Limb (tissue), 2 donors: ENCODE measurements around the gene PRICKLE1.

Experiments used
- DNase-seq, 2 donors: peaks; one replicate each; pipeline ENCODE4 v3.0.0-alpha.2; 2016; ENCODE audit errors: extremely low spot score in 2 of 2

Gene PRICKLE1

DNA sequence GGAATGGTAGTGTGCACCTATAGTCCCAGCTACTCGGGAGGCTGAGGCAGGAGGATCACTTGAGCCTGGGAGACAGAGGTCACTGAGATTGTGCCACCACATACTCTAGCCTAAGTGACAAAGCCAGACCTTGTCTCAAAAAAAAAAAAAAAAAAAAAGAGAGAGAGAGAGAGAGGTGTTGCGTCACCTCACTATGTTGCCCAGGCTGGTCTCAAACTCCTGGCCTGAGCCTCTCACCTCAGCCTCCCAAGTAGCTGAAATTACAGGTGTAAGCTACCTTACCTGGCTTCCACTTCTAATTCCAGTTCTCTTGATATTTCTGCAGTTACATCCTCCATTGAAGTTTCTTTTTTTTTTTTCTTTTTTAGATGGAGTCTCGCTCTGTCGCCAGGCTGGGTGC is 94.3 kb downstream of the PRICKLE1 start:
- no peak for DNase-seq

DNA sequence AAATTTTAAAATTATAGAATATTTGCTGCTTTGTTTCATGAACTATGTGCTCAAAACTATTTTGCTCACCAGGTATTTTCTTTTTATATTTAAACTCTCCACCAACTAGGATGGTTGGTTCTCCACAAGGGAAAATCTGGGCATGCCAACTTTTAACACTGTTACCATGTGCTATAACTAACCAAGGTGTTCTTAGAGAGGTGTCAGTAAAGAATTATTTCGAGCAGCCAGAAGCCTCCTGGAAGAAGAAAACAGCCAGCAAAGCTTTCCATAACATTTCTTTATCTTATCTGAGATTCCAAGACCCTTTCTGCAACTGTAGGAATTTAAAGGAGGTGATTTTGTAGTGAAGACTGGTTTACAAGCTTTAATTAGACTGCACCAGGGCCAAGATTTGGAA is 97.3 kb downstream of the PRICKLE1 start:
- DNase-seq: no peak

DNA sequence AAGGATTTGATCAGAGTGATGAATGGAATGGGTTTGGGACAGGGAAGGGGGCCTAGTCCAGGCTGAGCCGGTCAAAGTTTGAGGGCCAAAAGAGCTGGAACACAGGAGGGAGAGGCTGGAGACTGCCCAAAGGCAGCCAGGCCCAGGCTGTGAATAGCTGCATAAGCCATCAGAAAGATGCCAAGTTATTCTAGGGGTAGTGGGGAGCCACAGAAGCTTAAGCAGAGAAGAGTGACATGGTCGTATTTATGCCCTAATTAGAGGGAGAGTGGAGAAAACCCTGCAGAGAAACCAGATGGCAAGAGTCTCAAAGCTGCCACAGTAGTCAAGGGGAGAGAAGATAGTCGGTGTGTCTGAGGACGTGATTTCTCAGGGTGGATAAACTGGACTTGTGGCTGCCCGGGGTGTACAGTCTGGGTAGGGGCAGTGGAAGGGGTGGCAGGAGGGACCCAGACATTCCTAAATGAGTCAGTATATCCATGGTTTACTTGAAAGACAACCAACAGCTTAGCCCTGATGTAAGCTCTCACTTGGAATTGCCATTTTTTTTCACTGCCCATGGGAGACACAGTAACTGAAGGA is 99.2 kb downstream of the PRICKLE1 start:
- no peak for DNase-seq

DNA sequence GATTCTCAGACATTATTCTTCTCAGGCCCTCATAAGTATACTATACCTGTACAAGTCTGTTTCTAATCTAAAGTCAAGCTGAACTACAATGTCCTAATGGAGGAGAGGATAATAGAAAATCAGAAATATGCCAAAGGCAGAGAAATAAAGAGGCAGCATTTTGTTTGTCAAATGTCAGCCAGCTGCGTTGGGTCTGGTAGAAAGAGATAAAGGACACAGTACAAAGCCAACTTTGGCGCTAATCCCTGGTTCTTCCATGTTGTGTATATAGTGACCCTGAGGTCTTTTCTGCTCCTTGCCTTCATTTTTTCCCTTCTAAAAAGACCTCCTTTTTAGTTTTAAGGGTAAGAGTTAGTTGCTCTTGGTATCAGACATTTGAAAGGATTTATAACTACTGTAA is 103.1 kb downstream of the PRICKLE1 start:
- no peak for DNase-seq

DNA sequence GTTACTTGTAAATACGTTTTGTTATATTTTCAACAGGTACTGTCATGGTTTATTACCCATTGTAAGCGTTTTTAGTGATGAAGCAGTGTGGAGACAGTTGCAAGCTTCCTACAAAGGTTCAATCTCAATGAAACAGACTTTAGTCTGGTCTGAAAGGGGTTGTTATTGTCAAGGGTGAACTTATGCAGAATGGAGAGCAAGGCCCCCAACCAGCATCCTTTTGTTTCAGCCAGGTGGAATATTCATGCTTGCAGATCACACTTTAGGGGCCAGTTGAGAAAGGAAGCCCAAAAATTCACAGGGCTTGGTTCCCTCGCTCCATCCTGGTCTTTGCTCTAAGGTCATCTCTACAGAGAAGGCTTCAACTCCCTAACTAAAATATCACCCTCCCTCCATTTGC is 103.7 kb downstream of the PRICKLE1 start:
- DNase-seq: no peak

DNA sequence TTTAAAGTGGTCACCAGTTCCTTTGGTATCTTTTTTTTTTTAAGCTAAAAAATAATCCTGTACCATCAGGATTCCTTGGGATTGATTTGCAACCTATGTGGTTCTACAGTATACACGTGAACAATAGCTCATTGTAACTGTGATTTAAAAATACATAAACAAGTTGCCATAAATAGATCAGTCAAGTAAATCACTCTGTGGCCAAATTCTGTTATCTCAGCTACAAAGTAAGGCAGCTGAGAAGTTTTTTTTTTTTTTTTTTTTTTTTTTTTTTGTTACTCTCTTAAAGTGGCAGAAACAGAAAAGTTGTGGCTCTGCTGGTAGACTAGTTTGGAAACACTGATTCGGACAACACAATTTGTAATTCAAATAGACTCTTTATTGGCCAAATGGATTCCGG is 104.5 kb downstream of the PRICKLE1 start:
- no peak for DNase-seq

DNA sequence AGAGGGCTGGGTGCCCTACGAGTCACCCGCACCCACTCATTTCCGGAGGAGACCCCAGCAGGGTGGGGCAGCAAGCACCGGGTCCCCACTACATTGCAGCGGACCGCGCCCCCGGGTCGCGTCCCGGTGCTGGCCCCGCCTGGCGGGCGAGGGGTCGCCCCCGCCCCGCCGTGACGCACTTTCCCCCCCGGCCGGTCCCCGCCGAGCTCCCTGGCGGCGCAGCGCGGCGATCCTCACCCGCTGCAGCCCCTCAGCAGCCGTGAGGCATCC is 106.1 kb downstream of the PRICKLE1 start:
- DNase-seq: no peak

DNA sequence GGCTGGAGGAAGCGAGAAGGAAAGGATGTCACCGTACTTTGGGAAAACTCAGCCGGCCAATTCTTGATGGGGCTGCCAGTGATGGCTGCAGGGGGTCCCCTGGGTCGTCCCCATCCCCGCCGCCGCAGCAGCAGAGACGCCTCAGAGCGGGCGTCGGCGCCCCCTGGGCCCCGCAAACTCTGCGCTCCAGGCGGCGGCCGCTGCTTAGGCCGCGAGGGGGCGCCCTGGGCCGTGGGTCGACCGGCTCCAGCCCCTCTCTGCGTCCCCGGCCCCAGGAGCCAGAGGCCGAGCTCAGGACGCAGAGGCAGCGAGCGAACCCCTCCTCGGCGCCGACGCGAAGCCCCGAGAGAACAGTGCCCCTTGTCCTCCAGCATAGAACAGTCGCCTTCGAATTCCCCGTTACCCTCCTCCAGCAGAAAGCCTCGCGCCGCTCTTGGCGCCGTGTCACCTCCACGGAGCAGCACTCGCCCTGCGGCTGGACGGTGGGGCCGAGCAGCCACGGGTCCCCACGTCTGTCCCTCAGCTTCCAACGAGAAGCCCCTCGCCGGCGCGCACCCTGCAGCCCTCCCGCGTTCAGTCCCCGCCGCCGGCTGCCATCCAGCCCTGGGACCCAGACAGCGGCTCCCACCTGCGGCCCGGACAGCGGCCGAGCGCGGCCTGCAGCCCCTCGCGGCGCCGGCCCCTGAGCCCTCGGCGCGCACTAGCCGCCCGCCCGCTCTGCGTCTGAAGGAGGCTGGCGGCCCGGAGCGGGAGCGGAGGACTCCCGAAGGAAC is 106.6 kb downstream of the PRICKLE1 start:
- peak; percentile 83 to 93 for DNase-seq

DNA sequence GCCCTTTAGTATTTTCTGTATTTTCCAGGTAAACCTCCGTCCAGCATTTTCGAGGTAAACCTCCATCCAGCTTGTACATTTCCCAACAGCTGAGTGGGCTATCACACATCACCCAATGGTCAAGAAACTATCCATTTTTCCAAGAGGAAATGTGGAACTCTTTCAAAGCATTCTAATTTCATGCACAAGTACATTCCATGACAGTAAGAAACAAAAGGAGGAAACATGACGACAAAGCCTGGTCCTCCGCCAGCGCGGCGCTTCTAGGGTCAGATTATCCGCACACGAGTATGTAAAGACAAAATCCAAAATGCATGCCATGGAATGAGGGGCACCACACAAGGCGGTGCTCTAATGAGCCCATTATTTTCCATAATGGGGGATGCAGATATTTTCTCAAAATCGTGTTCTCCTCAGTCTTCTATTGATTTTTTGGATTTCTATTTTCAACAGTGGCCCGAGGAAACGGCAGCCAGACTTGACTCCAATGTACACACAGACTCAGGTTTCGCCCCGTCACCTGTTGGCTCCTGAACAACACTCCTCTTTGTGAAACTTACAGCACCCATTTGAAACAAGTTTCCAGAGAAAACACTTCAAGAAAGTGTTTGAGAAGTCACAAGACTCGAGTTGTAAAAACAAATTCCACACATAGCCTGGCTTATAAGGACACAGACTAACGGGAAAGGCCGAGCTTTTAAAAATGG is 107.4 kb downstream of the PRICKLE1 start:
- peak; percentile 32 to 68 for DNase-seq

DNA sequence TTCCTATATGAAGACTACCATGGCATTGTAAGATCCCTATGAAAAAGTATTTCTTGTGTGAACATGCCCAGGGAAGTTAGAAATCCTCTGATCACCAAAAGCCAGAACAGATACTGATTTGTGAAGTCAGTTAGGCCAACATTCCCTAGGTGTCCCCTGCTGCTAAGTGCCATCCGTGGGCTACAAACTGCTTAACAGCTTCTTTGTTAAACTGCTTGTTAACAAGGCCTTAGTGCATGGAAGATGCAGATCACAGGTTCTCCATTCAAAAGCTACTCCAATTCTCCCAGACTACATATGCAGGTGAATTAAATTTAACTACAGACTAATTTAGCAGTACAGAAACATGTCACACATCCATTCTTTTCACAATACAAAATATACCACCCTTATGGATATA is 108.2 kb downstream of the PRICKLE1 start:
- DNase-seq: no peak

DNA sequence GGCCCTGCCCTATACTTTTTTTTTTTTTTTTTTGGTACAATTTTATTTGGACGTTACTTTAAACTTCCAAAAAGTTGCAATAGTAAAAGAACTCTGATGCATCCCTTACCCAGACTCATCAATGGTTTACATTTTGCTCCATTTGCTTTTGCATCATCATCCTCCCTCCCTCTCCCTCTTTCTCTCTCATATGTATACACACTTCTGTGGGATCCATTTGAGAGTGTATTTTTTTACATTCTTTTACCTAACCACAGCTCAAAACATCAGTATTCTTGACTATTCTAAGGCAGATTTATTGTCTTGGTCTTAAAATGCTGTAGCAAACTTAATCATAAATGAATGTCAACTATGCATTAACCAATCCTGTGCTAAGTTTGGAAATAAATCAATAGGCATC is 111.6 kb downstream of the PRICKLE1 start:
- no peak for DNase-seq

DNA sequence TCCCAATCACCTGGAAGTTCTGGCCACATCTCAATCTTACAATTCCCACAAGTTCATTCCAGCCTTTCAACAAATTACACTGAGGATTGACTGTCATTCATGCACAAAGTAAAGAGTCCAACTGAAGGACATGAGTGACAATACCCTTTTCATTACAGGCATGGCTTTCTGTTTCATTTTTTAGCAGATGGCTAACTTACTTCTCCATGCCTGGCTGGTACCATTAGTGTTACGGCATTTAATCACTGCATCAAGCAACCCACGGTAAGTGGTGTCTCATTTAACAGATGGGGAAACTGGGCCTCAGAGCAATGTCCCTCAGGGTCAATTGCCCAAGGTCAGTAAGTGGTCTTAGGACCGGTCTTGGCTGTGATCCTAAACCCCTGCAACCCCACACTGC is 114.4 kb downstream of the PRICKLE1 start:
- no peak for DNase-seq

DNA sequence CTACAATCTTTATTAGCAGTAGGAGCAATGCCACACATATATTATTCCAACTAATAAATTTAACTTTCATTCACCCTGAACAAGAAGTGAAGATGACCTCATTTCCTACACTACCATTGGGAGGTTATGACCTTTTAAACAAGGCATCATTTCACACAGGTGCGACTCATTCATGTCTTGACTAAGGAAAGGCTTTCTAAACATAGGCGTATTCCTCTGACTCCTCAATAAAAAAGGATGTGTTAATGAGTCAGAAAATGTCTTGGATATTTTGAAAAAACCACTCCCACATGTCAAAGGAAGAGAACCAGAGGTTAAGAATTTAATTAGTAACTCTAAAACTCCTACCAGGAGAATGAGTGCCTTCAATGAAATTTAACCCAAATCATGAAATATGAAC is 115.2 kb downstream of the PRICKLE1 start:
- no peak for DNase-seq

DNA sequence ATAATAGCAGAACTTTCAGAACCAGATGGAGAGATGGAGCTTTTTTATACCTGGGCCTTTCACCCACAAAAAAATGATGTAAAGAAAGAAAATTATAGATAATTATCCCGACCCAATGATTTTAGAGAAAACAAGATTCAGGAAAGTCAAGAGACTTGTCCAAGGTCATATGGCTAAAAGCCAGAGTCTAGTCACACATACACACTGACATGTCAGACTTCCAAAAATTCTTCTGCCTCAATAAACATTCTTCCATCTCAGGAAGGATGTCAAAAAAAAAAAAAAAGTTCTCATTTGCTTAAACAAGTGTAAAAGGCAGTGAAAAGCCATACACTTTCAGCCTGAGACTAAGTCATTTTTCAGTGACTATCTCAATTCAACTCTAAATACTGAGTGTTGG is 116.0 kb downstream of the PRICKLE1 start:
- DNase-seq: no peak

DNA sequence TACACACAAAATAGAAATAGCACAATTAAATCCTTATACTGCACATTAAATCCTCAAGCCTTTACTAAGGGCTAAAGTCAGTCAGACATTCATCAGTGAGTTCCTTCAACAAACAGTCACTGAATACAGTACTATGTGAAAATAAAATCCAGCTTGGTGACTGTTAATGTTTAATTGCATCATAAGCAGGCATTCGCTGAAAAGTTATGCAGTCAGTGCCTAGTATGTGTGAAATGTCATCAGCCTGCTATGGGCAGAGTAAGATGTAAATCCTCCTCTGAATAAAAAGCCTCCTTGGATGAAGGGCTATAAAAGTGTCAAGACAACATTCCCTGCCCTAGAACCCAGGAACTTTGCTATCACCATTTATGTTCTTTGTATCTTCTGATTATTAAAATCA is 116.4 kb downstream of the PRICKLE1 start:
- no peak for DNase-seq

DNA sequence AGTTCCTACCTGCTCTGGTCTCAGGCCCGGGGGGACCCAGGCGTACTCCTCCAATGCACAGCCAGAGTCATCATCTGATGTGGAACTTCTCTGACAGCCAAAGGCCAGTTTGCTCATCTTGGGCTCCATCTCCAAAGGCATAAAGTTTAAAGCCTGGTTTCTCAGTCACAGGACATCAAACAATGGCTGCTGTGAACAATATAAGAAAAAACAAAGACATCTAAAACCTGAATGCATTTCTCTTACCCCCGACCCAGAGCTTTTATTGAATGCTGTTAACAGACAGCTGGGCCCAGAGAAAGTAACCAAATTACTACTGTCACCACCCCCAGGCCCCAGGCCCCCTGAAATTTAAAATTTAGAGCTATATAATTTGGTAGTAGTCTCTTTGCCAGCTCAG is 117.2 kb downstream of the PRICKLE1 start:
- DNase-seq: no peak

DNA sequence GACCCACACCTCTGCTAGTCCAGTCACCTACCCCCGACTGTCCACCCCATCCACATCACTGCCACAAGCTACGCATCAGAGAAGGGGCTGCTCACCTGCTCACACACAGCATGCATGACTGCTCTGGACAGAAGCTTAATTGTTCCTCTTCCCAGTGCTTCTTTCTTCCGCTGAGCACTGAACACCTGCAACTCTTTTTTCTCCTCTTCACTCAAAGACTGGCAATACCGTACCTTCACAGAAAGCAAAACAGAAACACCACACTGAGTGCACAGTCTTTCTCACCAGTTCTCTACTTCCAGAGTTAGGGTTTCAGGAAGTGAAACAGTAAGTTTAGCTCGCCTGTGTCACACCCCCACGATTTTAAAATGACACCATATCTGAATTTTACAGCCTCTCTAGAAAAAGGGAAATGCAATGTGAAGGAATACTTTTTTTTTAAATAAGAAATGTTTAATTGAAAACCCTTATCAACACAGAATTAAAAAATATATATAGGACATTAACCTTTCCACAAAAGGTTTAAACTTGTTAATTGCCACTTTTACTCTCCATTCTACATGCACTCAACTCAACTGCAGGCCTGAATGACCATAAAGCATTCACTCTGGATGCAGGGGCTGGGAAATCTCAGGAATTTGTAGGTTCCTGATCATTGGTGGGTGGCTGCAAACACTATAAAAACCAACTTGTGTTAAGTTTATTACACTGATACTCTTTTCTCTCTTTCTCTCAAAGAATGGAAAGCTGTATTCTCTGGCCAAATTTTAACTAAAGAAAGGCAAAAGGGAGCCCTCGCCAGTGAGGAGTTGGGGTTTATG is 120.0 kb downstream of the PRICKLE1 start:
- DNase-seq: no peak

DNA sequence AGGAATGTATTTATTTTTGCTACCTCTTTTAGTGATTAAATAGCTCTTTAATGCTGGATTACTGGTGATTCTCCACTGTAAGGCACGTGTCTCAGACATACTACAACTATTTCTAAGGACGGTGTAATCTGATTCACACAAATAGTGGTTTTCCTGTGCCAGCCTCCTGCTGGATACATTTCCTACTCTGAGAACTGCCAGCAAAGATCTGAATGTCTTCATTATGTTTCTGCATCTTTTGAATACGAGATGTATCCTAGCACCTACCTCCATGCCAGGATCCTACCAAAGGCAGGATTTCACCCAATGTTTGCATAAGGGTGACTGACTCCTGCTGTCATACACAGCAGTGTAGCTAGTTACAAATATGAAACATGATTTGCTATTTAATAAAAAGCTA is 120.6 kb downstream of the PRICKLE1 start:
- no peak for DNase-seq

DNA sequence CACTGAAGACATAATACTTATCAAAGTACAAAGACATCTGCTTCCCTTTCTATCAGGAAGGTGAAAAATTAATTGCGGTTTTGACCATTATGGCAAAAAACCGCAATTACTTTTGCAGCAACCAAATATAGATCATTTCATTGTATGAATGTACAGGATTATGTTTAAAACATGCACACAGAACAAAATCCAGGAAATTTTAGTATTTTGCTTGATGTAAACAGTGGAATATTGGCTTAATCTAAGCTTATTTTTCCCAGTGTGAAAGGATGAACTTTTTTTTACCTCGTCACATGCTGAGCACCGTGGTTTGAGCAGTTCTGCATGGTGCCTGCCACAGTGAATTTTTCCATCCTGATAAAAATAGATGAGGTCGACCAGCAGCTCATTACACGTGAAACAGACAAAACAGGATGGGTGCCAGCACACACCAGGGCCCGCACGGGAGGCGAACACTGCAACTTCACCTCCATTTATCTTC is 121.2 kb downstream of the PRICKLE1 start:
- no peak for DNase-seq

DNA sequence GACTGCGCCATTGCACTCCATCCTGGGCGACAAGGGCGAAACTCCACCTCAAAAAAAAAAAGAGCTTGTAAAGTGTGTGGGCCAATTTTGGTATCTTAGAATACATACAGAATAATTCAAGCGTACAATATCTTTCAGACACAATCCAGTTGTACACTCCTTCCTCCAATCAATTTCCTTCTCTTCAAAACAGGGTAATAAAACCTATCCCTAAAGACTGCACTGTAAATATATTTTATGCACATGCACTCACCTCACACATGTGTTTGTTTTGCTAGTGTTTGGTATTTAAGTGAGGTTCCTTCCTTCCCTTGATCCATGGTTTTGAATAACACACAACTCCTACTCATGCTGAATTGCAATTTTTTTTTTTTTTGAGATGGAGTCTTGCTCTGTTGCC is 125.9 kb downstream of the PRICKLE1 start:
- DNase-seq: no peak

DNA sequence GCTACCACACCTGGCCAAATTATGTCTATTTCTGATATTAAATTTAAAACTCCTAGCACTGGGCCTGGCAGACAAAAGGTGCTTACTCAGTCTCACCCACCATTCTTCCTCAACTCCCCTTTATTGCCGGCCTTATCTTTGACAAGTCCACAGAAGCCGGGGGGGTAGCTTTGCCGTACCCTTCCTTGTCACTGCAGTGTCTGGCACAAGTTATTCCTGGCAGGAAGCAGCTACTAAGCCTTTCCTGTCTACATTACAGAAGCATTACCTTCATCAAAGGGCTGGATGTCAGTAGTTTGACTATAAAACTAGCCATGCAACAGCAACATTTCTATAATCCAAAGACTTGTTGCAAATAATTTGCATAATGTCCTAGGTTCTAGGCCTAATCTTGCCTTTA is 127.1 kb downstream of the PRICKLE1 start:
- DNase-seq: no peak

DNA sequence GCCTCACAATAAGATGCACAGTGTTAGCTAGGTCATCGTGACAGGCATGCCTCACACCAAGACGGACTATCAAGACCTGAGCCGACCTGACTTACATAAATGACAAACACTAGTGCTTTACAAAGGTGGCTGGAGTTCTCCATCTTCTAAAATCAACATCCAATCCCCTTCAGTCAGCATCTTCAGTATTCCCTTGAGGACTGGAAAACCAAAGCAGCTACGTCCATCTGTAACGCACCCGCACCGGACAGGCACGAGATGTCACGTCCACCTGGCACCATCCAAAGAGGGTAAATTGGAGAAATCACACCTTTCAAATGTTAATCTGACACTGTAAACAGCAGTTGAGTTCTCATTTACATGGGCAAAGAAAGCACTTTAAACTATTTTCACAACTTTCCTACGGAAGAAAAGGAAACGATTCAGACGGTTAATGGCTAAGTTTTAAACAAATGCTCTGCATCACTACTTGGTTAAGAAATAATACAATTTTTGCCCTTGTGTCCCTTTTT is 130.2 kb downstream of the PRICKLE1 start:
- no peak for DNase-seq
